D721Med (cell line): Measurements from ENCODE around the gene CCR7.

Experiments
- DNase-seq: peaks from one replicate; pipeline ENCODE4 v3.0.0; 2011; ENCODE audit warnings: low spot score; ENCODE audit not compliant: insufficient read length
- FAIRE-seq: peaks from 2 replicates; lab custom pipeline; 2011; peaks lifted over from hg19 to GRCh38; lab: Jason Lieb, UNC
- TF ChIP-seq, protein P1 (sequence below): IDR thresholded peaks from 2 replicates; pipeline ENCODE4 v1.5.1; 2012; ENCODE audit warnings: mild to moderate bottlenecking, control low read depth; ENCODE audit not compliant: insufficient read depth; ENCODE audit errors: missing control alignments

The CCR7 gene

DNA sequence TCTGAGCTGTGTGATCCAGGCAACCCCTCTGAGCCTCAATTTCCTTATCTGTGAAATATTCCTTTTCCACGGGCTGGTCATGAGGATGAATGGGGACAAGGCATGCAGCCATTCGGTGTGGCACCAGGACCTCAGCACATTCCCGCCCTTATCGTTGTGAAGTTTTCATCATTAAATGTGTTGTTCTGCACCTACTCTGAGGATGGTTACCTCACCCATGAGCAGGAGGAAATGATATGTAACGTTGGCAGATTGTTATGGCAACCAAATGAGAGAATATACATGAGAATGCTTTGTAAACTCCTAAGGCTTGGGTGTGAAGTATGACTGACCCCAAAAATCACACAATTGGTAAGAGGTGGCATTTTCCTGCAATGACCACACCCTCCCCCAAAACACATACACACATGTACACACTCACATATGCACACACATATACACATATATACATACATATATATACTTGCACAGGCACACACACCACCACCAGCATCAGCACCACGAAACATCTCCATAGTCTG is 42.8 kb upstream of the CCR7 start:
- FAIRE-seq (no peak), DNase-seq (no peak)
- TF ChIP-seq, protein P1, sequence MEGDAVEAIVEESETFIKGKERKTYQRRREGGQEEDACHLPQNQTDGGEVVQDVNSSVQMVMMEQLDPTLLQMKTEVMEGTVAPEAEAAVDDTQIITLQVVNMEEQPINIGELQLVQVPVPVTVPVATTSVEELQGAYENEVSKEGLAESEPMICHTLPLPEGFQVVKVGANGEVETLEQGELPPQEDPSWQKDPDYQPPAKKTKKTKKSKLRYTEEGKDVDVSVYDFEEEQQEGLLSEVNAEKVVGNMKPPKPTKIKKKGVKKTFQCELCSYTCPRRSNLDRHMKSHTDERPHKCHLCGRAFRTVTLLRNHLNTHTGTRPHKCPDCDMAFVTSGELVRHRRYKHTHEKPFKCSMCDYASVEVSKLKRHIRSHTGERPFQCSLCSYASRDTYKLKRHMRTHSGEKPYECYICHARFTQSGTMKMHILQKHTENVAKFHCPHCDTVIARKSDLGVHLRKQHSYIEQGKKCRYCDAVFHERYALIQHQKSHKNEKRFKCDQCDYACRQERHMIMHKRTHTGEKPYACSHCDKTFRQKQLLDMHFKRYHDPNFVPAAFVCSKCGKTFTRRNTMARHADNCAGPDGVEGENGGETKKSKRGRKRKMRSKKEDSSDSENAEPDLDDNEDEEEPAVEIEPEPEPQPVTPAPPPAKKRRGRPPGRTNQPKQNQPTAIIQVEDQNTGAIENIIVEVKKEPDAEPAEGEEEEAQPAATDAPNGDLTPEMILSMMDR, result no peak

DNA sequence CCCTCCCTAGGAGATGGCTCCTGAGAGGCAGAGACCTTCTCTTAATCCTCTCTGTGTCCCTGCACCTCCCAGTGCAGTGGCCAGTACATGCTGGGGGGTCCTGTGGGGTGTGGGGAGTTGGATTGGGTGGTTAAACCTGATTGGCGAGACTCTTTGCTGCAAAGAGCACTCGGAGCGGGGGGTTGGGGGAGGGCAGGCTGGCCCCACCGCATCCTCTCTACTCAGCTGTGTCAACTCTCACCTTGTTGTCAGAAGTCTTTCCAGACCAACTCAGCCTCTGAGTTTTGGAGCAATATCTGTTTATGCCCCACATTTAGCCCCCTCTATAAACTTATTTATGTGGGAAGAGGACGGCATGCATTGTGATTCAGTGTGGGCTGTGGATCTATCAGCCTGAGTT is 42.4 kb upstream of the CCR7 start:
- TF ChIP-seq, protein P1, result no peak
- DNase-seq, result no peak
- no peak for FAIRE-seq

DNA sequence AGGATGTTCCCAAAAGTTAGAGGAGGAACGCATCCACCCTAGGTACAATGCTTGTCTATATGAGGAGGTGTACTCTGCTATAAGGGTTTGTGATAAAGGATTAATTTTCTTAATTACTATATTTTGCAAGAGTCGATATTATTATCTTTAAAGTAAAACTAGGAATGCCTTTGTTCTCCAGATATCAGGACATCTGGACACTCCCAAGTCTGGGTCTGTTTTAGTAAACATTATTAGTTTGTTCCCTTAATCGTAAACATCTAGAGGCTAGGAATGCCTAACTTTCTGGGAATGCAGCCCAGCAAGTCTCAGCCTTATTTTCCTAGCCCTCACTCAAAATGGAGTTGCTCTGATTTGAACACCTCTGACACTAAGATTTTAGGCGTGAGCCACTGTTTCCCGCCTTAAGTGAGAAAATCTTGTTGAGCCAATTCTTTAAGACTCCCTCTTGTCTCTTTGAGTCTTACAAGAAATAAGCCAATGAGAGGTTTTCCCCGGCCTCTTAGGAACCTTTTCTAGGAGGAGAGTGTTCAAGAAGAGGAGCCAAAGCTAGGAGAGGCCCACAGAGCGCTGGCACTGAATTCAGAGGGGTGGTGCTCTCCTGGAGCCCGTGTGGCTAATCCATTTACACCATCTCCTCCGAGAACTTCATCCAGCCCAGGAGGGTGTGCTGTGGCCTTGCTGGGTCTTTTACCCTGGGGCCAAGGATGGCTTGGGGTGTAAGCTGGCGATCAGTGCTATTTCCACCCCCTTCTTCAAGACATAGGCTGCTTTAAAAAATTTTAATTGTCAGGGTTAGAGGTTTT is 41.5 kb upstream of the CCR7 start:
- TF ChIP-seq, protein P1, result no peak
- no peak for DNase-seq
- FAIRE-seq, result no peak

DNA sequence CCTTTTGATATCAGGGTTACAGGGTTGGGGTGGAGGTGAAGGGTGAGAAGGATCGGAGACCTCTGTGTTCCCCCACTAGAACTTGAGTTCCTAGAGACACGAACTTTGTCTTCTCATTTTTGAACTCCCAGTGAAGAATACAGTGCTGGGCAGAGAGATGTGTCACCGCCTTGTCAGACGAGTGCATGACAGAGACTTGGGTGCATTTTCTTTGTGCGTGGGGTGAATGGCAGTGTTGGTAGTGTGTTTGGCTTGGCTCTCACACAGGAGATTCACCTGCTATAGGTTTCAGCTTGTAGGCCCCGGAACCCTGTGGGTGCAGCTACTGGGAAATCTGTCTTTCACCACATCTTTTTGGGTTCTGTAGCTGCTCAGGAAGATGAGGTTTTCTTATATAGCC is 40.0 kb upstream of the CCR7 start:
- FAIRE-seq (no peak), DNase-seq (no peak)
- TF ChIP-seq, protein P1, result no peak

DNA sequence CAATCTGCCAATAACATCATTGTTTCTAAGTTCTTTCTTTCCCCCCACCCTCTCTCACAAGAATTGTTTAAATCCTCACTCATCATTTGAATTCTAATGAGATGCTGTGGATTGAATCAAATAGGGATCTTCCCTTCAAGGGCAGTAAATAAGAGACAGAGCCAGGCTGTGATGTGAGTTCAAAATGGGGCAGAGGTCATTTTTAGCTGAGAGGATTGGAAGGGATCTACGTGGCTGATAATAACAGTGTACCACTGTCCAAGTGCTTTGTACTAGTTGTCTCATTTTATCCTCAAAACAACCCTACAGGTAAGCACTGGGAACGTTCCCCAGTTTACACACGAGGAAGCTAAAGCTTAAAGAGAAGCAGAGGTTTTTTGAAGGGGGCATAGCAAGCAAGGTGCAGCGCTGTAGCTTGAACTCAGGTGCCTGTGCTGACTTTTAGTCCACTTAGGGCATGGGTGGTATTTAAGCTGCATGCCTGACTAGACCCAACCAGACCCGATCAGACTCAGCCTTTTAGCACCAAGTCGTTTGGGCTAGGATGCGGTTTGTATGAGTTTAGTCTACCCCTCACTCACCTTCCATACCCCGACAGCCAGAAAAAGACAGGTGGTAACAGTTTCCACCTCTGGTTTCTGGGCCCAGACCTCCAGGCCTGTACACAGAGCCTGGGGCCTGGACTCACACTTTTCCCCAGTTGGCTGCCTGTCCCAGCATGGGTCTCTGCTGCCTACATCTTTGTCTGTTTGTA is 39.2 kb upstream of the CCR7 start:
- no peak for FAIRE-seq
- TF ChIP-seq, protein P1, result no peak
- DNase-seq, result no peak

DNA sequence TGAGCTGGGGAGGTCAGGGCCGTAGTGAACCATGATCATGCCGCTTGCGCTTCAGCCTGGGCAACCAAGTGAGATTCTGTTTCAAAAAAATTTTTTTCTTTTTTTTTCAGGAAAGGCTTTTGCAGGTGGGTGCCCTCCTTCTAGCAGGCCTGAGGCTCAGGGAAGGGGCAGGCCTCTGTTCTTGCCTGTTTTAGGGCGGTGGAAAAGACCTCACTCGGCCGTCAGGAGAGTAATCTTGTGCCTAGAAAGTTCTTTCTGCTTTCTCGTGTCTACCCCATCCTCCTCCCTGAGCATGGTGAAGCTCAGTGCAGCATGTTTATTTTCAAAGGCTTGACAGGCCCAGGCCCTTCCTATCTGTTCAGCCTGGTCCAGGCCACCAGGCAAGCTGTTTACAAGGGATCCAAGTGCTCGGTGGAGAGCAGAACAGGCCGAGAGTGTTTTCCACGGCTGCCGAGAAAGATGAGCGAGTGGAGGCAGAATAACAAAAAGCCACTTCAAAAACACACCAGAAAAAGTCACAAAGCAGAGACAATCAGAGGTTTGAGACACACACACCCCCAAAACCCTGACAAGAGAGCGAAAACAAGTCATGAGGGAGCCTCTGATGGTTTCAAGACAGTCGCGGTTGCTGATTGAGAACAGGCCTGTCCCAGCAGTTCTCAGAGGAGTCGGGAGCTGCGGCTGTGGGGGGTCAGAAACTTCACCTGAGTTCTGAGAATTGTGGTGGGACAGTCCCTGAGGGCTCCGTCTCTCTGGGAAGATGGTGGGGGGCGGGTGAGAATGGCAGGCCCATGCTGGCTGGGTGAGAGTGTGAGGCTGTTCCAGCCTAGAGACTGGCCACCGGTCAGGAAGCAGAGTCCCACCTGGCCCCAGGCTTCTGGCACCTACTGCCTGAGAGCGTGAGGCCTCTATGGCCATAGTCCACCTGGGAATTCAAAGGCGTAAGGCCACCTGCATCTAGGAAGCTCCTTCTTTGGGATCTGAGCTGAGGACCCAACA is 37.5 kb upstream of the CCR7 start:
- FAIRE-seq (no peak), DNase-seq (no peak)
- TF ChIP-seq, protein P1, result no peak
